Fibroblast of skin of right quadriceps (primary cell): Measurements from ENCODE around the gene RPS6KB2.
"Not testable (repeated sequence)": the region's sequence is repeated elsewhere in the genome, so short reads cannot be mapped to it uniquely, and the experiment has no call there.

Experiments used
- DNase-seq: peaks from one replicate; pipeline ENCODE4 v3.0.0-alpha.2; 2013

The RPS6KB2 gene

GRCh38 chr11:67468456-67468758, 40.1 kb downstream of the RPS6KB2 start:
- no peak for DNase-seq

- peak; percentile 92 for DNase-seq
These were observed 40.6 kb downstream of the RPS6KB2 start, which contains the start of gene TMEM134 for GRCh38 chr11:67468759-67469507. Gene TMEM134, minus strand, starts transcription at chr11:67469251. Its CDS starts 59 bp downstream, at chr11:67469192.

GRCh38 chr11:67469508-67469811, 41.2 kb downstream of the RPS6KB2 start:
- DNase-seq: no peak

GRCh38 chr11:67470337-67471002, 42.2 kb downstream of the RPS6KB2 start:
- no peak for DNase-seq

- DNase-seq: no peak
These were observed 44.6 kb downstream of the RPS6KB2 start for GRCh38 chr11:67472882-67473281.

- DNase-seq: not testable (repeated sequence)
These were observed 48.4 kb downstream of the RPS6KB2 start for GRCh38 chr11:67476692-67477091.

GRCh38 chr11:67477344-67478050, 49.2 kb downstream of the RPS6KB2 start:
- DNase-seq: not testable (repeated sequence)

GRCh38 chr11:67482275-67482826, 54.1 kb downstream of the RPS6KB2 start:
- no peak for DNase-seq

- DNase-seq: peak; percentile 98
These were observed 54.8 kb downstream of the RPS6KB2 start, which contains the start of gene AIP for GRCh38 chr11:67482827-67483798. Gene AIP, plus strand, starts transcription at chr11:67483026. Its CDS starts 133 bp downstream, at chr11:67483159.

GRCh38 chr11:67483831-67484665, 55.8 kb downstream of the RPS6KB2 start:
- no peak for DNase-seq

GRCh38 chr11:67484847-67485311, 56.6 kb downstream of the RPS6KB2 start:
- DNase-seq: no peak
